Lower lobe of right lung (tissue), 2 donors: ENCODE measurements around the gene LILRB3. TPM values are rescaled to one million over a fixed set of nuclear protein-coding genes. Genes with fewer than 3 reads are reported as not detected.

Experiments
- ATAC-seq, 2 donors: fragments of 200-7000 bp; cut with Tn5 transposase; one replicate each; pipeline ENCODE4 v1.9.1; 2020 to 2022; ENCODE audit warnings: mild to moderate bottlenecking in 2 of 2, moderate library complexity in 2 of 2
- DNase-seq: peaks from one replicate; pipeline ENCODE4 v3.0.0-alpha.2; 2020
- H3K27ac ChIP-seq: fragments of 200-600 bp; one replicate; pipeline ENCODE4 v1.8.0; 2022
- H3K27me3 ChIP-seq: fragments of 200-600 bp; one replicate; pipeline ENCODE4 v1.8.0; 2022; ENCODE audit warnings: low read depth
- H3K36me3 ChIP-seq: fragments of 200-600 bp; one replicate; pipeline ENCODE4 v1.8.0; 2022; ENCODE audit warnings: mild to moderate bottlenecking
- H3K4me1 ChIP-seq: fragments of 200-600 bp; one replicate; pipeline ENCODE4 v1.8.0; 2022
- H3K4me3 ChIP-seq: fragments of 200-600 bp; one replicate; pipeline ENCODE4 v1.8.0; 2022; ENCODE audit warnings: mild to moderate bottlenecking
- H3K9me3 ChIP-seq: fragments of 200-600 bp; one replicate; pipeline ENCODE4 v1.8.0; 2022
- CTCF ChIP-seq: fragments of 200-600 bp; IDR thresholded peaks from one replicate; pipeline ENCODE4 v1.8.0; 2022; ENCODE audit warnings: antibody characterized with exemption, mild to moderate bottlenecking
- intact Hi-C: fragments of 100-400 bp; cut with DNase I; formaldehyde crosslinking; loops from one replicate; pipeline ENCODE4 v1.11.0; 2022
- total RNA-seq: library from RNA; stranded (reverse); fragmentation: NEBNext Ultra II Directional; extraction: Animal tissue kit (Norgen Biotek cat#: 25700); gene quantifications from one replicate; pipeline ENCODE4 v1.2.1, GENCODE V29; 2021
- donor health status: DM: no; HTN: yes; CAD: no; lungs with severe emphysema.

LILRB3 gene
- total RNA-seq, 1 donor from 2014 or later = 85.6 TPM

- H3K27ac ChIP-seq = peak overlapping the region; percentile 86
- no peaks in the 10 kb centered on the region for H3K9me3 ChIP-seq
- H3K27me3 ChIP-seq = no peaks in the 10 kb centered on the region
- H3K36me3 ChIP-seq = peaks cover 65% of the 10 kb centered on the region
- intact Hi-C loops = no loop called here
- no peak for TF ChIP-seq CTCF
- DNase-seq (no peak), ATAC-seq (no peak)
- H3K4me3 ChIP-seq = peak overlapping the region; percentile 37
- peaks cover 98% of the 10 kb centered on the region for H3K4me1 ChIP-seq
These were observed 16.0 kb downstream of the LILRB3 start for GRCh38 chr19:54206831-54207177.

DNA sequence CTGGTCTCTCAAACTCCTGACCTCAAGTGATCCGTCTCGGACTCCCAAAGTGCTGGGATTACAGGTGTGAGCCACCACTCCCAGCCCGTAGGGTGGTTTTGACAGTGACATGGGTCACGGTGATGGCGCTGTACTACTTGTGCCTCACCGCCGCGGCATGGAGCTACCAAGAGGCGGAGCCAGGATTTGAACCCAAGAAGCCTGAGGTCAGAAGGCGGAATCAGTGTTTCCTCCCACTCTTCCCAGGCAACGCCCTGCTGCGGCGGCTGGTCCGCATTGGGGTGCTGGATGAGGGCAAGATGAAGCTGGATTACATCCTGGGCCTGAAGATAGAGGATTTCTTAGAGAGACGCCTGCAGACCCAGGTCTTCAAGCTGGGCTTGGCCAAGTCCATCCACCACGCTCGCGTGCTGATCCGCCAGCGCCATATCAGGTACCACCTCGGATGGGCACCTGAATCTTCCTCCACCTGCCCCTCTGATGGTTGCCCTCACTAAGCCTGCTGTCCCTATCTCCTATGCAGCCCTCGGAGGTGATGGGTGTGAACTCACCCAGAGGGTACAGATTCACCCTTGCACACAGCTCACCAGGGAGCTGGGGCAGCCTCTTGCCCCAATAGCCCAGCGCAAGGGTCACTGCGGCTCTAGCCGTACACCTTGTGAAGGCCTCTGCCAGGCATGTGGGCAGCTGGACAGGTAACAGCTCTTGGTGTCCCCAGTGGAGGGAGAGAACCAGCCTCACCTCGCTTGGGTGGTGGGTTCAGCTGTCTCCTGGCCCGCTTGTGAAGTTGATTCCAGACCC lies 16.6 kb downstream of the LILRB3 start:
- H3K36me3 ChIP-seq = peaks cover 70% of the 10 kb centered on the region
- H3K27ac ChIP-seq = peak overlapping the region; percentile 86
- no peaks in the 10 kb centered on the region for H3K9me3 ChIP-seq
- ATAC-seq = no peak
- peaks cover 100% of the 10 kb centered on the region for H3K4me1 ChIP-seq
- TF ChIP-seq CTCF = no peak
- H3K27me3 ChIP-seq = no peaks in the 10 kb centered on the region
- H3K4me3 ChIP-seq = peak overlapping the region; percentile 37
- DNase-seq = peak; percentile 64
- intact Hi-C loops = no loop called here

GRCh38 chr19:54204767-54205468 lies 17.9 kb downstream of the LILRB3 start:
- intact Hi-C loops = no loop called here
- Histone ChIP-seq H3K27me3 (no peaks in the 10 kb centered on the region), H3K4me1 (peaks cover 90% of the 10 kb centered on the region), H3K36me3 (peaks cover 70% of the 10 kb centered on the region), H3K27ac (peak overlapping the region; percentile 46), H3K9me3 (no peaks in the 10 kb centered on the region), H3K4me3 (peak overlapping the region; percentile 69)
- TF ChIP-seq CTCF = no peak
- no peak for DNase-seq
- no peak for ATAC-seq

GRCh38 chr19:54203151-54203611 lies 19.6 kb downstream of the LILRB3 start:
- Histone ChIP-seq H3K4me3 (peak overlapping the region; percentile 69), H3K36me3 (peaks cover 69% of the 10 kb centered on the region), H3K27ac (peak overlapping the region; percentile 26), H3K9me3 (no peaks in the 10 kb centered on the region), H3K4me1 (peaks cover 77% of the 10 kb centered on the region), H3K27me3 (no peaks in the 10 kb centered on the region)
- intact Hi-C loops = no loop called here
- ATAC-seq (no peak), DNase-seq (no peak)
- no peak for TF ChIP-seq CTCF

DNA sequence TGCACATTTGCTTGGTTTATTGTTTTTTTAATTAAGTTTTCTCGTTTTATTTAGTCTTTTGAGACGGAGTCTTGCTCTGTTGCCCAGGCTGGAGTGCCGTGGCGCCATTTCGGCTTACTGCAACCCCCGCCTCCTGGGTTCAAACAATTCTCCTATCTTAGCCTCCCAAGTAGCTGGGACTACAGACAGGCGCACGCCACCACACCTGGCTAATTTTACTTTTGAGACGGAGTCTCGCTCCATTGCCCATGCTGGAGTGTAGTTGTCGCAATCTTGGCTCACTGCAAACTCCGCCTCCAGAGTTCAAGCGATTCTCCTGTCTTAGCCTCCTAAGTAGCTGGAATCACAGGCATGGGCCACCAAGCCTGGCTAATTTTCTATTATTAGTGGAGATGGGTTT lies 20.8 kb downstream of the LILRB3 start:
- Histone ChIP-seq H3K4me1 (peaks cover 65% of the 10 kb centered on the region), H3K4me3 (peak overlapping the region; percentile 69), H3K36me3 (peaks cover 57% of the 10 kb centered on the region), H3K9me3 (no peaks in the 10 kb centered on the region), H3K27me3 (no peaks in the 10 kb centered on the region), H3K27ac (peak overlapping the region; percentile 89)
- DNase-seq (no peak), ATAC-seq (no peak)
- intact Hi-C loops = no loop called here
- TF ChIP-seq CTCF = no peak
